Measurements from ENCODE around the gene FMN1.
A peak's percentile ranks its signal among the peaks of the same experiment; 100 is the strongest.

Gene FMN1

DNA sequence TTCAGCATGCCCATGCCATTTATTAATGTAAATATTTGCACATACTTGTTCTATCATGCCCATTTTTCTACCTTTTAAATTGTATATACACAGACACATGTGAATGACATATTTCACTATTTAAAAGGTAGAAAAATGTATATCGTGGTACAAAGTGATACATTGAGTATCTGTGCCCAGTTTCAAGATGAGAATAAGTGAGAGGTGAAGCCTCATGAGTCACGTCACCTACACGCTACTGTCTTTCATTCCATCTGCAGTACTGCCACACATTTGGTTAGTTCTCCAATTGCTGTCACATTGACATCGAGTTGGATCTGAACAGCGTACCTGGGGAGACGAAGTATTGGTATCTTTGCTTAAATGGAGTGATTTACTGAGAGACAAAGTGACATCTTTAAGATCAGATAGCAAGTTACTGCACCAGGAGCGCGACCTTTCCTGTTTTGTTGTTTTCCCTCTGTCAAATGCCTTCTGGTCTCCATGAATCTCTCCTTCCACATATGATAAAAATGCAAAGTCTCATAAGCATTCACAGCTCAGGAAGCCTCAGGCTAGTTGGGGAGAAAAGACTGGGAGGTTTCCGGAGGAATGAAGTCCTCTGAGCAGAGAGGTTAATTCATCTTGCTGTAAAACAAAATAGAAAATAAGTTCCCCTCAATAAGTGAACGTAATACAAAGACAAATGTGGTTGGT, 464.7 kb downstream of the FMN1 start:
- intact Hi-C loops (cut with DNase I; ENCODE audit: low total_unique reads) = no loop called here
- H3K27me3 ChIP-seq = peaks cover 0 to 7% of the 10 kb centered on the region in 2 donors
- no peaks in the 10 kb centered on the region for H3K4me1 ChIP-seq
- no peak overlapping the region for H3K4me3 ChIP-seq
- no peaks in the 10 kb centered on the region for H3K9me3 ChIP-seq
- H3K27ac ChIP-seq = no peak overlapping the region
- no peak for DNase-seq
- TF ChIP-seq, protein P1, sequence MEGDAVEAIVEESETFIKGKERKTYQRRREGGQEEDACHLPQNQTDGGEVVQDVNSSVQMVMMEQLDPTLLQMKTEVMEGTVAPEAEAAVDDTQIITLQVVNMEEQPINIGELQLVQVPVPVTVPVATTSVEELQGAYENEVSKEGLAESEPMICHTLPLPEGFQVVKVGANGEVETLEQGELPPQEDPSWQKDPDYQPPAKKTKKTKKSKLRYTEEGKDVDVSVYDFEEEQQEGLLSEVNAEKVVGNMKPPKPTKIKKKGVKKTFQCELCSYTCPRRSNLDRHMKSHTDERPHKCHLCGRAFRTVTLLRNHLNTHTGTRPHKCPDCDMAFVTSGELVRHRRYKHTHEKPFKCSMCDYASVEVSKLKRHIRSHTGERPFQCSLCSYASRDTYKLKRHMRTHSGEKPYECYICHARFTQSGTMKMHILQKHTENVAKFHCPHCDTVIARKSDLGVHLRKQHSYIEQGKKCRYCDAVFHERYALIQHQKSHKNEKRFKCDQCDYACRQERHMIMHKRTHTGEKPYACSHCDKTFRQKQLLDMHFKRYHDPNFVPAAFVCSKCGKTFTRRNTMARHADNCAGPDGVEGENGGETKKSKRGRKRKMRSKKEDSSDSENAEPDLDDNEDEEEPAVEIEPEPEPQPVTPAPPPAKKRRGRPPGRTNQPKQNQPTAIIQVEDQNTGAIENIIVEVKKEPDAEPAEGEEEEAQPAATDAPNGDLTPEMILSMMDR (IDR thresholded peaks at IDR 0.05) = no peak
- no peaks in the 10 kb centered on the region for H3K36me3 ChIP-seq

DNA sequence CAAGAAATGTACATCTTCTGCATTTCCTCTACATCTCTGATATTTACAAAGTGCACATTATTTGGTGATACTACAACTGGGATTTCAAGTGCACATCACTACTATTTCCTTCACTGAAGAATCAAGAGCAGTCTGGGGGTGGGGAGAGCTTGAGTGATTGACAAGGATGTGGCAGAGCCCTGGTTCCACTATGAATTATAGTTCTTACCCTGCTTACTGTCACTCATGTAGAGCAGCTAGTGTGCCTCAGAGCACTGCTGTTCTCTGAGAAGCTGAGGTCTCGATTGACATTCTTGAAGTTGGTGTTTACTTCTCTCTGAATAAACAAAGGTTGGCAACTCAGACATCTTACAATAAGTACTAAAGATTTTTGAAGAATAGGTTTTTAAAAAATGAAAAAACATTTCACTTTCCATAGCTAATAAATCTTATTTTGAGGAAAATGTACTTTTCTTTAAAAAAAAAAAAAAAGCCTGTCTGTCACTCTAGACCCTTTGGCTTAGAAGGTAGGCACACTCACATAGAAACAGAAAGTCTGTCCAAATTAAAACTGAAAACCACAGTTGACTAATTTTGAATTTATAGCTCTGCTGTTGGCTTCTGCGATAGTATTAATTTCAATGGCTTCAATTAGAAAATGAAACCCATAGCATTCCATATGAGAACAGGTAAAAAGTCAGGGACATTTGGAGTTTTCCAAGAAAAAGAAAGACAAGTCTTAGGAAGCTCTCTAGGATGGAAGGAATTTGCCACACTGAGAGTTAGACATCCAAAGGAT, 471.2 kb downstream of the FMN1 start:
- Histone ChIP-seq H3K27ac (no peak overlapping the region), H3K27me3 (peaks cover 0 to 30% of the 10 kb centered on the region in 2 donors), H3K9me3 (no peaks in the 10 kb centered on the region), H3K4me1 (peaks cover 0 to 11% (median 9%) of the 10 kb centered on the region in 4 donors), H3K36me3 (no peaks in the 10 kb centered on the region), H3K4me3 (no peak overlapping the region)
- no peak for DNase-seq
- intact Hi-C loops (cut with DNase I; ENCODE audit: low total_unique reads) = loop anchor here (5.0 kb wide), 1 partner anchor 1204 kb away; no protein-coding TSS in a partner anchor
- TF ChIP-seq, protein P1 (IDR thresholded peaks at IDR 0.05) = no peak

DNA sequence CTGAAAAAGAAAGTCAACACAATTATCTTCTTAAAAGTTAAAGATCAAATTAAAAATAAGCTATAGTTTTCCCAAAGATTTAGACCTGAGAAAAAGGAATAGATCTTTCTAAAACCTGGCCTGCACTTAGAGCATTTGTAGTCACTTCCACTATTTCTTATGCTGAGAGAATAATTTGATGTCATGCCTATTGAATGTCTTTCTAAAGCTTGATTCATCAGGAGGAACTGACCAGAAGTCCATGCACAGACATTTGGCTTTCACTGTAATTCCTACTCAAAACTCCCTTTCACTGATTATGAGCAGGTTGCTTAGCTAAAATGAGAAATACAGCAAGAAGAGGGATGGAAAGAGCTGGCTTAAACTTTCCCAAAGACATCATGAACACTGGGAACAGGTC, 472.4 kb downstream of the FMN1 start:
- TF ChIP-seq, protein P1 (IDR thresholded peaks at IDR 0.05) = no peak
- H3K4me3 ChIP-seq = no peak overlapping the region
- no peaks in the 10 kb centered on the region for H3K36me3 ChIP-seq
- peaks cover 0 to 23% (median 21%) of the 10 kb centered on the region in 4 donors for H3K4me1 ChIP-seq
- no peaks in the 10 kb centered on the region for H3K9me3 ChIP-seq
- no peak overlapping the region for H3K27ac ChIP-seq
- intact Hi-C loops (cut with DNase I; ENCODE audit: low total_unique reads) = loop anchor here (5.0 kb wide), 1 partner anchor 1205 kb away; no protein-coding TSS in a partner anchor
- H3K27me3 ChIP-seq = peaks cover 0 to 43% of the 10 kb centered on the region in 2 donors
- no peak for DNase-seq

DNA sequence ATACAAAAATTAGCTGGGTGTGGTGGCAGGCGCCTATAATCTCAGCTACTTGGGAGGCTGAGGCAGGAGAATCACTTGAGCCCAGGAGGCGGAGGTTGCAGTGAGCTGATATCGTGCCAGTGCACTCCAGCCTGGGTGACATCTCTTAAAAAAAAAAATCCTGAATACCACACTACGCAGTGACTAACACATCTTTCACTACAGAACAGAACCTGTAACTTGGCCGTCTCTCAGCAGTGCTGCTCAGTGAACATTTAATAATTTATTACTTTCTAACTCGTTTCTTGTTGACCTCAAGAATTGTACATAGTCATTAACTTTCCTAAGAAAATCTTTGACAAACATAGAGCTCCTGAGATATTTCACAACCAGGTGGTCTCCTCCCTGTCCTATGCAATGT, 472.9 kb downstream of the FMN1 start:
- Histone ChIP-seq H3K4me1 (peaks cover 0 to 27% (median 22%) of the 10 kb centered on the region in 4 donors), H3K36me3 (no peaks in the 10 kb centered on the region), H3K27ac (no peak overlapping the region), H3K27me3 (peaks cover 0 to 46% of the 10 kb centered on the region in 2 donors), H3K9me3 (no peaks in the 10 kb centered on the region), H3K4me3 (no peak overlapping the region)
- intact Hi-C loops (cut with DNase I; ENCODE audit: low total_unique reads) = loop anchor here (5.0 kb wide), 1 partner anchor 1206 kb away; no protein-coding TSS in a partner anchor
- TF ChIP-seq, protein P1 (IDR thresholded peaks at IDR 0.05) = no peak
- DNase-seq = no peak

DNA sequence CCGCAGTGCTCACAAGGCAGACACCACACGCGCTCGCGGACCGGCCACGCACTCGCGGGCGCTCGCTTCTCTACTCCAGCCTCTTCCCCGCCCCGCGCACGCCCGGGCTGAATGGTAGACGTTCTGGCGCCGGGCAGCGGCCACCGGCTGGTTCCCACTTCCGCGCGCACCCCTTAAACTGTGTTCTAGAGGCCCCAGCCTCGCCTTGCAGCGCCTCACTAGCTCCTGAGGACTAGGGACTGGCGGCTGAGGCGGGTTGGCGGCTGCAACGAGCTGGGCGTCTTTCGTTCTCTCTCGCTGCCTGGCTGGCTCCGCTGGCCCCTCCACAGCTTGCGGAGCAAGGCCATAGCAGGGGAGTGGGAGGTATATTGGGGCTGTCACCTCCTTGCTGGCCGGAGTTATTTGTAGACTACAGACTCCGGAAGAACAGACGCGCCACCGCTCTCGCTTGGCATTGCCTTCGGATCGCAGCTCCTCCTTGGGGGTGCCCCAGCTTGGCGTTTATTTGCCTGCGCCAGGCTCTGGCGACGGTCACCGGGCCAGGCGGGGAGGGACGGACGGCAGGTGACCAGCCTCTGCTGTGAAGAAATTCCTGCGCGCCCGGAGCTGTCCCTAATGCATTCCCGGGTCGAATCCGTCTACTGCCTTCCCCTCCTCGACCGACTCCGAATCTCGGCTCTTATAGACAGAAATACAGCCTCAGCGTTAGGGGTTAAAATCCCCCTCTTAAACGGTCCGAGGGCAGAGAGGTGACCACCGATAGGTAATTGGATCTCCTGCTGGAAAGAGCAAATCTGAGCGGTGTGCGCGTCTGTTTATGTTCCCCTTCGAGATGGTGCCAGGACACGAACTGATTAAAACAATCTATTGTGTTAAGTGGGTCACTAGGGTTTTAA, 475.4 kb downstream of the FMN1 start:
- H3K27ac ChIP-seq = no peak overlapping the region
- peaks cover 0 to 28% (median 22%) of the 10 kb centered on the region in 4 donors for H3K4me1 ChIP-seq
- H3K36me3 ChIP-seq = no peaks in the 10 kb centered on the region
- H3K9me3 ChIP-seq = no peaks in the 10 kb centered on the region
- peak overlapping the region; percentile 24 to 49 for H3K4me3 ChIP-seq
- DNase-seq = no peak
- TF ChIP-seq, protein P1 (IDR thresholded peaks at IDR 0.05) = no peak
- intact Hi-C loops (cut with DNase I; ENCODE audit: low total_unique reads) = no loop called here
- H3K27me3 ChIP-seq = peaks cover 0 to 59% of the 10 kb centered on the region in 2 donors
